HG03432 (cell line): ENCODE measurements around the gene DCAF7.

Experiments
- ATAC-seq: cut with Tn5 transposase; IDR thresholded peaks from one replicate; pipeline ENCODE4 v1.9.1; 2021; ENCODE audit warnings: mild to moderate bottlenecking, moderate library complexity; ENCODE audit not compliant: unreplicated experiment

DCAF7 gene

GRCh38 chr17:63524051-63524450 is 26.2 kb upstream of the DCAF7 start:
- no peak for ATAC-seq

- no peak for ATAC-seq
Measured at GRCh38 chr17:63525190-63525946, 24.9 kb upstream of the DCAF7 start.

- no peak for ATAC-seq
Measured at GRCh38 chr17:63526861-63527260, 23.4 kb upstream of the DCAF7 start.

DNA sequence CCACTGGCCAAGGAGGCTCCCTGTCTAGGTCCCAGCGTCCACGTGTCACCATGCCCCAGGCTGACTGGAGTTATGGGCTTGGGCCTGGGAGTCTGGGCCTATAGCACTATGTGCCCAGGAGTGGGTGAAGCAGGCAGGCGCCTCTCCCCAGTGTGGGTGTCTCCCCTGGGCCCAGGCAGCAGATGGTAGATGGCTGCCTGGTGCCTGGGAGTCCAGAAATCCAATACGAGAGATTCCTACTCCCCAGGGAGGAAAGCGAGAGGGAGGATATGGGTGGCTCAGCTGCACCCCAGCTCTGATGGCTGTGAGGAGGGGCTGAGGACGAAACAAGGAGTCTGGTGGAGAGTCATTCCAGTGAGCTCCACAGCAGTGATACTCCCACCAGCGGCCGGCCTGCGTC is 22.1 kb upstream of the DCAF7 start:
- ATAC-seq = no peak

GRCh38 chr17:63529711-63530556 is 20.3 kb upstream of the DCAF7 start:
- no peak for ATAC-seq

- ATAC-seq = no peak
Measured at GRCh38 chr17:63530557-63531021, 19.7 kb upstream of the DCAF7 start.

GRCh38 chr17:63531022-63531965 is 19.0 kb upstream of the DCAF7 start:
- no peak for ATAC-seq

GRCh38 chr17:63533433-63534077 is 16.7 kb upstream of the DCAF7 start:
- no peak for ATAC-seq

DNA sequence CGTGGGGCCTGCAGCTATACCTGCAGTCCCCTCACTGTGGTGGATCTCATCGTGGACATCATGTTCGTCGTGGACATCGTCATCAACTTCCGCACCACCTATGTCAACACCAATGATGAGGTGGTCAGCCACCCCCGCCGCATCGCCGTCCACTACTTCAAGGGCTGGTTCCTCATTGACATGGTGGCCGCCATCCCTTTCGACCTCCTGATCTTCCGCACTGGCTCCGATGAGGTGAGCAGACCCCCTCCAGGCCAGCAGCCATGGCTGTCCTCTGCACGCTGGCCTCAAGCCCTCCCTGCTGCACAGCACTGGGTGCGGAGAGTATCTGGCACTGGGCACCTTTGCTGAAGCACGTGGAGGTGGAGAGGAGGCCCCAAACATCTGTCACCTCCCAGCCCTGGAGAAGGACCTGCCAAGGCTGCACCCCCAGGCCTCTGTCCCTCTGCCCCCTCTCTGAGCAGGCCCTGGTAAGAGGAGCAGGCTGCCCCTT is 16.2 kb upstream of the DCAF7 start:
- no peak for ATAC-seq

DNA sequence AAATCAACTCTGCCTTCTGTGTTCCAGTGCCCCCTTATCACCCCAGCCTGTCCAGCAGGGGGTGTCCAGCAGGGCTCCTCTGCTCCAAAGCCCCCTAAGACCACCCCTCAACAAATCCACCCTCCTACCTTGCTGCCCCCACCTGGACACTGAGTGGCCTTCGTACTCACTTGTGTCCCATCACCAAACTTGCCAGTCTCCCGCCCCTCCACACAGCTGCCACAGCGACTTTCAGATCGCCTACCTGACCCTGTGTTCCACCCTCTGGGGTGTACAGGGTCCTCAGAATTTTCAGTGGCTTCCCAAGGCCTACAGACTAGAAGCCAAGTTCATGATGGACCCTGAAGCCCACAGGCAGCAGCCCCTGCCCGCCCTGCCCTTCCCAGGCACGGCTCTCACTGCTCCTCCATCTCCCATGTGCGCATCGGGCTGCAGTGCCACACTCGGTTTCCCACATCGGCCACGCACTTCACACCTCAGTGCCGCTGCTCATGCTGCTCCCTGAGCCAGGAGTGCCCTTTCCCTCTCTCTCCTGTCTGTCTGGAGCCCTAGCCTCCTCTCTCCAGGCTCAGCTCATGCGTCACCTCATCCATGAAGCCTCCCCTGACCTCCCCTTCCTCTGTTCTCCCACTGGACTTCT is 15.3 kb upstream of the DCAF7 start:
- ATAC-seq = no peak

GRCh38 chr17:63535640-63536039 is 14.6 kb upstream of the DCAF7 start:
- ATAC-seq = no peak

GRCh38 chr17:63537001-63537400 is 13.3 kb upstream of the DCAF7 start:
- no peak for ATAC-seq

GRCh38 chr17:63537991-63538692 is 12.1 kb upstream of the DCAF7 start:
- ATAC-seq = no peak

DNA sequence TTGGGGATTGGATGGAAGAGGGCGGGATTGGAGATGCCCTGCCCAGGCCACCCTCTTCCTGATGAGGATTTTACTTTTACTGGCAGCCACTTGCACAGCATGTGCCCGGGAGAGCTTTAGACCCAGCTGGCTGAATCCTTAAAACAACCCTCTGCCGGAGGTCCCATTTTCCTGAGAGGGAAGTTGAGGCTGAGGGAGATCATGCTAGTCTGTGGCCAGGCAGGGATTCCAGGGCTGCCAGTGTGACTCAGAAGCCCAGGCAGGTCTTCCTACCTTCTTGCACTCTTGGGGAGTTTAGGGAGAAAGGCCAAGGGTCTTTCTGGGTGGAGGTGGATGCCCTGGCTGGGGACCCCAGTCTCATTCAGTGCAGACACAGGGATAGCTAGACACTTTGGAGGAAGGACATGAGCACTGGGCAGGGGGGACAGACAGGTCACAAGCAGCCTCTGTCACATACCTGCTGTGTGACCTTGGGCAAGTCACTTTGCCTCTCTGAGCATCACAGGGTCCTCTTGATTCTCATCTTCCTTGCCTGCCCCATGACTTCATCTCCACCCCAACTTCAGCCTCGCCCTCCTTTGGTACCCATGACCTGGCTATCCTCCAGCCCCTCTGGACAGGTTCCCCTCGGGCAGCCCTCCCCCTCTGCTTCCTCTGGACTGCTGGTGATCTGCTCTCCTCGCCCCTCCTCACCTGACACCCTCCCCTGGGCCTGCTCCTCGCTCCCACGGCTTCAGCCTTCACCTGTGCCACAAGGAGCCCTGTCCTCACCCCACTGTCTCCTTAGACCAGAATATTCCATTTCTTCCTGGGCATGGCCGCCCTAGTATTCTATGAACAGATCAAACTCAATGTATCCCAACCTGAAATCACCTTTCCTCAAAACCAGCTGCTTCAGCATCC is 11.3 kb upstream of the DCAF7 start:
- ATAC-seq = no peak

DNA sequence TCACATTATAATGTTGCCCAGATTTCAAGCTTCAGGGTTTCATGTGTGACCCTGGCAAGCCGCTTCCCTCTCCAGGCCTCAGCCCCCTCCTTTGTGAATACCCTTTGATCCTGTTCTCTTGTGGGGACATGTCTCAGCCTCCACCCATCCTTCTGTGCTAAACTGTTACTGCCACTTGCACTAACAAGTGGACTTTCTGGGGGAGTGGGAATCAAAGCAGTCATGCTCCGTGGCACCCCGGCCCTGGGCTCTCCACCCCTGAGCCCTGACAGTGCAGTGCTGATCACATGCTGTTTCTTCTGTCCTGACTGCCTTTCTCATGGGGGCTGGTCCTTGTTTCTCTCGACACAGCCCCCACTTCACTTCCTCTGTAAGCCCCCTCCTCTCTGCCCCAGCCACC is 9.7 kb upstream of the DCAF7 start:
- no peak for ATAC-seq

- ATAC-seq = no peak
Measured at GRCh38 chr17:63542218-63542545, 8.1 kb upstream of the DCAF7 start.

GRCh38 chr17:63542942-63543821 is 7.1 kb upstream of the DCAF7 start:
- no peak for ATAC-seq
